Renal pelvis (tissue), 12 donors: ENCODE results near the gene PWWP3B. TPM values are rescaled to one million over a fixed set of nuclear protein-coding genes. Genes with fewer than 3 reads are reported as not detected.
"Not testable (repeated sequence)": the region's sequence is repeated elsewhere in the genome, so short reads cannot be mapped to it uniquely, and the experiment has no call there.

Experiments used
- DNase-seq: peaks from one replicate; pipeline ENCODE4 v3.0.0-alpha.2; 2013
- long read RNA-seq, 16 experiments: transcript quantifications; one replicate each; lab custom pipeline, GENCODE V29; 2026
- polyA plus RNA-seq, 3 donors: library from polyadenylated mRNA; unstranded; fragments of 120-200 nt; gene quantifications; one replicate each; pipeline ENCODE4 v1.2.1, GENCODE V29; 2013; ENCODE audit not compliant: insufficient read length in 3 of 3

The PWWP3B gene
- polyA plus RNA-seq = 1 to 10 TPM; 2.2 to 3.2 (median 2.7) TPM
- long read RNA-seq, donor 1 = 0 reads
- long read RNA-seq, donor 2, full-length matches to known transcripts = 1 of 1 reads
- long read RNA-seq, donor 2, partial matches to known transcripts = 0 of 1 reads
- long read RNA-seq, donor 2, other reads (novel, unspliced or antisense) = 0 of 1 reads
- long read RNA-seq, donor 3 = 0 reads
- long read RNA-seq, donor 4, partial matches to known transcripts = 0 of 1 reads
- long read RNA-seq, donor 4, other reads (novel, unspliced or antisense) = 0 of 1 reads
- long read RNA-seq, donor 5, partial matches to known transcripts = 0 of 1 reads
- long read RNA-seq, donor 5, other reads (novel, unspliced or antisense) = 0 of 1 reads
- long read RNA-seq, donor 6 = 0 reads
- long read RNA-seq, donor 7, partial matches to known transcripts = 0 of 1 reads
- long read RNA-seq, donor 7, other reads (novel, unspliced or antisense) = 0 of 1 reads
- long read RNA-seq, donor 8 = 0 reads
- long read RNA-seq, donor 9, full-length matches to known transcripts = 2 of 2 reads
- long read RNA-seq, donor 9, partial matches to known transcripts = 0 of 2 reads
- long read RNA-seq, donor 9, other reads (novel, unspliced or antisense) = 0 of 2 reads
- long read RNA-seq, donor 10, full-length matches to known transcripts = 3 of 3 reads
- long read RNA-seq, donor 10, partial matches to known transcripts = 0 of 3 reads
- long read RNA-seq, donor 10, other reads (novel, unspliced or antisense) = 0 of 3 reads
- long read RNA-seq, donor 11 = 0 reads
- long read RNA-seq, donor 12 = 0 reads
- long read RNA-seq, donor 13 = 0 reads
- long read RNA-seq, donor 14, full-length matches to known transcripts = 1 of 1 reads
- long read RNA-seq, donor 14, partial matches to known transcripts = 0 of 1 reads
- long read RNA-seq, donor 14, other reads (novel, unspliced or antisense) = 0 of 1 reads
- long read RNA-seq, donor 15, full-length matches to known transcripts = 1 of 1 reads
- long read RNA-seq, donor 15, partial matches to known transcripts = 0 of 1 reads
- long read RNA-seq, donor 15, other reads (novel, unspliced or antisense) = 0 of 1 reads
- long read RNA-seq, donor 16 = 0 reads

DNA sequence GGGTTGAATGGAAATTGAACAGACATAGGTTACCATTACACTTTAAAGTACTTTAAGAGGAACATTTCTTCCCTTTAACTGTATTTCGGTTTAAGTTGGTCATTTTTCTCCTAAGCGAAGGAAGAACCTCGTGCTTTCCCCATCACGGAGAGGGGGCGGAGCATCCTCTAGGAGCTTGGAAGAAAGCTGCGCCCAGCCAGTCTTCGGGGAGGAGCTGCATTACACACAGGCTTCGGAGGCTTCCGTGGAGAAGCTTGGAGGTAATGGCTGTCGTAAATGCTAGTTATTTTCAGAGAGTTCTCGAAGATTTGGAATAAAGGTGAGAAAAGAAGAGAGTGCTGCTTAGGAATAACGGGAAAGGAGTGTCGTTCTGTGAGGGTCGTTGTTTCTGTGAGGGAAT, at the start of gene PWWP3B:
Gene PWWP3B, plus strand, starts transcription at position 199 of the 400 bp plus-strand sequence. CDS start 37,128 bp downstream, outside the sequence.
- peak; percentile 33 for DNase-seq

DNA sequence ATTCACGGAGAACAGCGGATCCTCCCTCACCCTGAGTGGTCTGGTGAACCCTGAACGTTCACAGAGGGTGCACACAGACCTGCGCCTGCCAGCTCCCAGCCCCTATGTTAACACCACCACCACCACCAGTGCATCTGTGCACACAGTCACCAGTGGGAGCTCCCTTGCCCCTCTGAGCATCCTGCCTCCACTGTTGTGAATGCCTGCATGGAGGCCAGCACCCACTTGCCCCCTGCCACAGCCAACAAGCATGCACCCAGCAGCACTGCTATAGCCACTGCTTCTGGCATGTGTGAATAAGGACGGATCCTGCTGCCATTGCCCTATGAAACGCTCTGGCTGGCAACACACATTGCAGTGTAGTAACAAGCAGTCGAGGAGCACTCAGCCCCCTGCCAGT, 29.1 kb upstream of the PWWP3B start:
- DNase-seq = no peak

DNA sequence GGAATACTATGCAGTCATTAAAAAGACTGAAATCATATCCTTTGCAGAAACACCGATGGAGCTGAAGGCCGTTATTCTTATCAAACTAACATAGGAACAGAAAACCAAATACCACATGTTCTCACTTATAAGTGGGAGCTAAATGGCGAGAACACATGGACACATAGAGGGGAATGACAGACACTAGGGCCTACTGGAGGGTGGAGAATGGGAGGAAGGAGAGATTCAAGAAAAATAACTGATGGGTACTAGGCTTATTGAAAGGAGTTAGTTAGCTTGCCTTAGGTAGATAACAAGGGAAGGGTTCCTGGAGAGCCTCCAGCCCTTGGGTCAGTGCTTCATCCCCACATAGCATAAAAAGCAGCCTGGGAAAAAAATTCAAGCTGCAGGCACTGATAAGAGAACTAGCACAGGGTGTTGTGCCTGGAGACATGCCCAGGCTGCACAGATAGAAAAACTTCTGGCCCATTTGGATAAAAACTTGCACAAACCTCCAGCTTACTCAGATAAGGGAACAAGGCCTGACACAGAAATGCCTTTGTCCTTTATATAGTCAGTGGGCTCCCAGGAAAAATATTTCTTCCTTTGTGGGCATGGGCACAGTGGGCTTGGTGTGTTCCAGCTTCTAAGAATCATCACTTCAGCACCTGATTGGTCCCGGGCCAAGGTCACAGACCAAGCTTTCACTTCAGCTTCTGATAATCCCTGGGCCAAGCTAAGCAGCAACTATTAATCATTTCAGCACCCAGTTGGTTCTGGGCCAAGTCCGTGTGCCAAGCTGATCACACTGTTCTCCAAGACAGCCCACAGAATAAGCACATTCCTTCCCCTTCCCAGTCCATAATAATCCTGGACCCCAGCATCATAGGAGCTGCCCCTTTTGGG, 23.1 kb upstream of the PWWP3B start:
- DNase-seq = no peak

DNA sequence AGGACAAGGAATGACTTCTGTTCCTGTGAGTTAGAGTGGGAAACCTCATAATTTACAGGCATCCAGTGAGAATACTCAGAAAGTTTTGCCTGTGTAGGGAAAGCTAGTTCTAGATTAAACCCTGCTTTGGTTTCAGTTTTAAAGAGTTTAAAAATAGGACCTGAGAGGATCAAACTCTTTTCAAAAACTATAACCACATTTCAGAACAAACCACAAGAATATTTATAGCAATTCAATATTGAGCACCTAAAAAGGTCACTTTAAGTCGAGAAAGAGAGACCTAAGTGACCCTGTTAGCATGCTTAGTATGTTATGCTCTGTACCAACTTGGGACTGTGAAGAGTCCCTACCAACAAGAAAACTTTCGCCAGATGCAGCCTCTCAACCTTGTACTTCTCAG, 17.4 kb upstream of the PWWP3B start:
- no peak for DNase-seq

DNA sequence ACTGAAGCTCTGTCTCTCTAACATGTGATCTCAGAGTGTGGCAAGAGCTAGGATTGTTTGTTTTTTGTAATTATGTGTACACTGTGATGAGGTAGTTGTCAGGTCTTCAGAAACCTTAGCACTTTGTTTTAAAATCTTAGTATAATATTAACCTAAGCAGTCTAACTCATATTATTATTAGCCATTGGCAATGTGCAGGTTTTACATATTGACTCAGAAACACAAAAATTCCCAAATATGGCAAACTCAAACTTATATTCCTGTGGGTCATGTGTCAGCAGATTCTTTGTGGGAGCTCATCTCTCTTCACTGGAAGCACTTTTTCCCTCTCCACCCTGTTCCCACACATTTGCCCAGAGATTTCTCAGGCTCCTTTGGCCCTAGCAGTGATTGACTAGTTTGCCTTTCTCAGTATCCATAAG, 8.2 kb upstream of the PWWP3B start:
- DNase-seq = no peak

DNA sequence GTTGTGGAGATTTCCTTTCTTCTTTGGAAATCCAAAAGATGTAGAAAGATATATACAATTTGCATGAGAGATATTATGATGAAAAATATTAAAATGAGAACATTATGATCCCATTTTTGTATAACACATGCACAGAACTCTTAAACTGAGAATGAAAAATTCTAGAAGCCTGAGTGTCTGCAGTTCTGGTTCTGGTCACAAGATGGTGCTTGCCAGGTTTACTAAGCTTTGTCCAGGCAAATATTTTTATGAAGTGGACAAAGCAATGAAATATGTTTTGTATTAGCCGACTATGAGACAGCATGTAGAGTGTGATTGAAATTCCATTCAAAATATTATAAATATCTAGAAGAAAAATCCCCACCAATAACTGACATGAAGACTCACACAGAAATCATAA, 2.2 kb downstream of the PWWP3B start:
- DNase-seq = no peak

DNA sequence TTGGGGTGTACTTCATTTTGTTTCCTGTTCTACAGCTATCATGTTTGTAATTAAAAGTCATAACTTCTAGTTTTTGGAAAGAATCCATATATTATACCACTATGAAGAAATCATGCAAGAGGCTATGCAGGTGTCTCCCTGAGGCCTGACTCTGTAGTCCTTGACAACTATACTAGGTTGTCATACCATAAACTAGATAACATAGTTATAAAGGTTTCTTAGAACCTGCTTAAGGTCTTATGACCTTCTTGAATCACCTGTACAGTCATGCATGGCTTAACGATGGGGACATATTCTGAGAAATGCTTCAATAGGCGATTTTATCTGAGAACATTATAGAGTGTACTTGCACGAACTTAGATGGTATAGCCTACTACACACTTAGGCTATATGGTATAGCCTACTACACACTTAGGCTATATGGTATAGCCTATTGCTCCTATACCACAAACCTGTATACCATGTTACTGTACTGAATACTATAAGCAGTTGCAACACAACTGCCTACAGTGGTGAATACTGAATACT, 3.3 kb downstream of the PWWP3B start:
- DNase-seq = no peak

DNA sequence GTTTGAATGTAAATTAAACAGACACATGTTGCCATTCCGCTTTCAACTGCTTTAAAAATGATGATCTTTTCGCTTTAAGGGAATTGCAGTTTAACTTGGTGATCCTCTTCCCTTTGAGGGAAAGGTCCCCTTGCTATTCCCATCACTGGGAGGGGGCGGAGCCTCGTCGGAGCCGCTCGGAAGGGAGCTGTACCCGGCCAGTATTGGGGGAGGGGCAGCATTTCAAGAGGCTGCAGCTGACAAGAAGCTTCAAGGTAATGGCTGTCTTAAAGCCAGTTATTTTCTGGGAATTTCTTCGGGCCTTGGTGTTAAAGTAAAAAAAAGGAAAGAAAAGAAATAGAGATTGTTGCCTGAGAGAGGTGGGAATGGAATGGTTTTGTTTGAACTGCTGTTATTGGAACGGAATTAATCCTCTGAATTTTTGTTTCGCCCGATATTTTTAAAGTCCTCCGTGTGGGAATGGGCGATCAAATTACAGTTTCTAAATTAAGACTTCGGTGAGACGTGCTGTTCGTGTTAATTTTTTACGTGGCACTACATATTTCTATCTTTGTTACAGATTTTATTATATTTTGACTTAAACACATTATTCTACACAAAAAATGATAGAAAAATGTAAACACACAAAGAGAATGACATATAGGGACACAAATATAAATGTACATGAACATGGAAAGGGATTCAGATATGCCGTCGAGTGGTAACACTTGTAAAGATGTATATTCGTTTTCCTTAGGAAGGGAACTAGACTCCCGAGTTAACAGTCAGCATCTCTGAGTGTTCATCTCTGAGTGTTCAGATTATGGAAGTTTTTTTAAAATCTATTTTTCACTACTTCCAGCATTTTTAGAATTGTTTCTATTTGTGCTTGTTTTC, 9.2 kb downstream of the PWWP3B start:
- DNase-seq = peak; percentile 58

DNA sequence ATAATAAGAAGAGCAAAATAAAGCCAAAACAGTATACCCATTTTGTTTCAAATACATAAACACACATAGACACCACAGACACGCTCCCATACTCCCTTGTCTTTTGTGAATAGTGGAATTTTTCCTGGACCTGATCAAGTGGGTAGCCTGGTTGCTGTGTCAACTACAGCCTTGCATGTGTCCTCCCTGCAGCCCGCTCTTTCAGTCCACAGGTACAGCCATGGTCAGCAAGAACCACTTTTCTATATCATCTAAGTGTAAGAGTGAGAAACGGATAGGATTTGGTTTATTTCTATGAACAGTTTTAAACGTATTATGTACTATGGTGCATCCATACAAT, 9.8 kb downstream of the PWWP3B start:
- DNase-seq = no peak

DNA sequence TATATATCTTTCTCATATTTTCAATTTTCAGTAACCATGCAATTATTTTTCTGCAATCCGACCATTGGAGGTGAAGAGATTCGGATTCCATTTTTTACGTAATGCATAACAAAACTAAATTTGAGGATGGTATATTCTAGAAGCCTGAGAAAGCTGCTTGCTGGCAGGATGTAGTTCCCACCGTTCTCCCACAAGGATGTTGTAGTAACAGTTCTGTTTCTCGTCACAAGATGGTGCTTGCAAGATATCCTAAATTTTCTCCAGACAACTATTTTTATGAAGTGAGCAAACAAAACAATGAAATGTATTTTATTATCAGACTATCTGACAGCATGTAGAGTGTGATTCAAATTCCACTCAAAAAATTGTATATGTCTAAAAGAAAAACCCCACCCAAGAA, 10.7 kb downstream of the PWWP3B start:
- DNase-seq = no peak

DNA sequence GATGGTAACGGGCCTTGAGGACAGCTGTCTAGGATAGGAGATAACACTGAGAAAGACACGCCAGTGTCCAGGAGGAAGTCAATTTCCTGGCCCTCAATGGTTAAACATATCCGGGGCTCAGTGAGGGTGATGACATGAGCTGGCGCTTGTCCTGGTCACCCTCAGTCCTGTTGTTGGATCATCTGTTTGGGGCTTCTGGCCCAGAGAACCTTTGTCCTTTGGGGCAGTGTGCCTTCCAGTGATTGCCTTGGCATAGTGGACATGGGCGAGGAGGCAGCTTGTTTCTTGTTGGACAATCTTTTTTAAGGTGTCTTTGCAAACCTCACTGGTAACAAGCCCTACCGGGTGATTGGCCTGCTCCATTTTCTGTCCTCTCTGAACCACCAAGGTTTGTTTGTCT, 15.6 kb downstream of the PWWP3B start:
- DNase-seq = not testable (repeated sequence)

DNA sequence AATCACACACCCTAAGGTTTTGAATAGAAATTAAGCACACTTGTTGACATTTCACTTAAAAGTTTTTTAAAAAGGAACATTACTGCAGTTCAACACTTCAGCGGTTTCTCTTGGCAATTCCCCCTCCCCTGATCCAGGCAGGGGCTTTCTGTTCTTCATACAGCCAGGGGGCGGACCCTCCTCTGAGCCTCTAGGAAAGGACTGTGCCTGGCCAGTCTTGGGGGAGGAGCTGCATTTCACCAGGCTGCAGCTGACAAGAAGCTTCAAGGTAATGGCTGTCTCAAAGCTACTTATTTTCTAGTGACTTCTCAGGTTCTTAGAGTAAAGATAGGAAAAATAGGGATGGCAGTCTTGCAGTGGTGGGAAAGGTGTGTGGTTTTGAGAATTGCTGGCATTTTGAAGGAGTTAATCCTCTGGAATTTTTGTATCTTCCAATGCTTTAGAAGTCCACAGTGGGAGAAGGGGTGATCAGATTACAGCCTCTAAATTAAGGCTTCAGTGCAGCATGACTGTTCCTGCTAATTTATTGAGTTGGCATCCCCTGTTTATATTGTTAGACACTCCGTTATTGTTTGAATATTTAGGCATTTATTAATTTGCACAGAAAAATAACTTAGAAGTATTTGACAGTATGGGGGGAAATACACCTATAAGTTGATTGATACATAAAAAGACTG, 33.5 kb downstream of the PWWP3B start:
- DNase-seq = peak; percentile 16

DNA sequence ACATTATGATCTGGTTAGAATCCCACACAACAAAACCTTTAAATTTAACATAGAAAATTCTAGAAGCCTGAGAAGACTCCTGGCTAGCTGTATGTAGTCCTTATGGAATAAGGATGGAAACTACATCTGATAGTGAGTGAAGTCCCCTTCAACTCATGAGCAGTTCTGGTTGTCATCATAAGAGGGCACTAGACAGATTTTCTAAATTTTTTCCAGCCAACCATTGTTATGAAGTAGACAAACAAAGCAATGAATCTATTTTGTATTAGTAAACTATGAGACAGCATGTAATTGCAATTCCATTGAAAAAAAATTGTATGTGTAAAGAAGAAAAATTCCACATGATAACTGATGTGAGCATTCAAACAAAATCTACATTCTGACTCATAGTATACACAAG, 35.2 kb downstream of the PWWP3B start:
- DNase-seq = no peak

DNA sequence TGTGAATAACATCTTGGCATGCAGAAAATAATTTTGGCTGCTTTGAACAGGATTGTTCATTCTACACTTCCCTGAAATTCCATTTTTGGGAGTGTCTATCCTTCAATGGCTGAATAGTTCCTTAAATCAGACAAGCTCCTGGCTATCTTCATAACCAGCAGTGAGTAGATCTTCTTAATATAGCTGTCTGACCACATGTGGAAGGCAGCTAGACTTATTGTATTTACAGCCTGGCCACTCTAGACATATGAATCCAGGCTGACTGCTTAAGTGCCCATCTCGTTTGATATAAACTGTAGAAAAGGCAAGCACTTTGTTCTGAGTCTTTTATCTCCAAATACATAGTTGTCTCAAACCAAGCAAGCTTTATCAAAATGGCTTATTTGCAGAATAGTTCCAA, 40.0 kb downstream of the PWWP3B start:
- DNase-seq = no peak

Other genes starting within 250 kb of the PWWP3B start
- gene SERPINA7, start 129.6 kb upstream of the PWWP3B start, polyA plus RNA-seq = under 1 TPM in 2 of 3 donors, not detected in 1; 0.14 to 0.28 TPM